Measurements from ENCODE around the gene NXPH4. TPM values are rescaled to one million over a fixed set of nuclear protein-coding genes. Genes with fewer than 3 reads are reported as not detected.

NXPH4 gene
- total RNA-seq, 2 experiments from 2014 or later = 0.41 to 0.45 TPM

DNA sequence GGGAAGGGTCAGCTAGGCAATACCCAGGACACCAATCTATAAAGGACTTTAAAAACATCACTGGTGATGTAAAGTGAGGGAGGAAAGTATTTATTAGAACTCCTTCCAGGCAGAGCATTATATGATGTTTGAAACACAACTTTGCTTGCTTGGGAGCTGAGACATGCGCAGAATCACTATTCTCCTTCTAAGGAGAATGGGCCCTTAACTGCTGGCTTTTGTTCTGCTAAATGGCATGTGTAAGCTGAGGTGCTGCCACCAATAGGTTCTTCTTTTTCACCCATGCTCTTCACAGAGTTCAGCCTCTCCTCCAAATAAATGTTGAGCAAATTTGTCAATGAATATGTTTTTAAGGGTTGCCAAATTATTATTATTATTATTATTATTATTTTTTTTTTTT lies 30.4 kb downstream of the NXPH4 start:
- peaks cover 24% of the 10 kb centered on the region for H3K4me1 Mint-ChIP-seq (ENCODE audit: low read depth)
- H3K27ac Mint-ChIP-seq = no peak overlapping the region
- intact Hi-C loops (cut with micrococcal nuclease) = no loop called here
- CTCF ChIA-PET = interaction anchor here (11.8 to 12.7 kb wide), 2 partner anchors 19 to 31 kb away, joined by 397 to 431 read pairs; partner anchors contain the start of genes NXPH4 and SHMT2
- no peaks in the 10 kb centered on the region for H3K9me3 Mint-ChIP-seq
- peaks cover 8% of the 10 kb centered on the region for H3K27me3 Mint-ChIP-seq
- ATAC-seq (no peak), DNase-seq (no peak)
- H3K4me3 Mint-ChIP-seq = no peak overlapping the region
- POLR2A ChIA-PET = interaction anchor here (0.6 to 1.0 kb wide), 3 partner anchors 9 to 20 kb away, joined by 3 read pairs; no protein-coding TSS in a partner anchor
- no peak for TF ChIP-seq CTCF (IDR thresholded peaks at IDR 0.05)
- no peaks in the 10 kb centered on the region for H3K36me3 Mint-ChIP-seq (ENCODE audit: low read depth)

DNA sequence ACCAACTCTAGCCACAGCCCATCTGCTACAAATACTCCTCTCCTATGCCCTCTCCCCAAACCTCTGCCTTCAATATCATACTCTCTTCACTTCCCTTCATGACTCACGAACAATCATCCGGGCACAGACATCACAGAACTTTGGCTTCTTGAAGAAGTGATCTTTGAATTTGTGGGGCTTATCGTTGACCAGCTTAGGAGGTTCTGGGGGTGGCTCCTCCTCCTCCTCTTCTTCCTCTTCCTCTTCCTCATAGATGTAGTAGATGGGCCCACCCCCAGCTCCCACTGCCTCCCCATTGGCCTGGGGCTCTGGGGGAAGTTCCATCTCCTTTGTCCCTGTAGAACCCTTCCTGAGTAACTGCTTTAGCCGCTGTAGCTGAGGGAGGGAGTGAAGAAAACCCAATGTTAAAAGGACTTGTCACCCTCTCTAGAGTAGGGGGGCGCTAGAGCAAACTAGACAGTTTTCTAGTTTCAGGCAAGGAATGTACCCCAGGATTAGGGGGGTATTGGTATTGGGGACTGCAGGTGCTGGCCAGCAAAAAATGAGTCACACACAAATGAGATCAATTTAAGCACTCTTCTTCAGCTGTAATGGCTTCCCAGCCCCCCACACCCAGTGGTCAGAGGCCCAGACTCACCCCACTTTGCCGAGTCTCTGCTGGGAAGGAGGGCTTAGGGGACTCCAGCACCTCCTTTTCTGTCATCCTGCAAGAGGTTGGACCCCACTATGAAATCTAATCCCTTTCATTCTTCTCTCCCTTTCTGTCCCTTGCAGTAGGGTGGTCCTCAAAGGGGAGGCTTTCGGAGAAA lies 32.5 kb downstream of the NXPH4 start:
- DNase-seq (no peak), ATAC-seq (peak; percentile 53)
- no peak for TF ChIP-seq CTCF (IDR thresholded peaks at IDR 0.05)
- intact Hi-C loops (cut with micrococcal nuclease) = no loop called here
- no peaks in the 10 kb centered on the region for H3K36me3 Mint-ChIP-seq (ENCODE audit: low read depth)
- H3K27me3 Mint-ChIP-seq = peaks cover under 1% of the 10 kb centered on the region
- CTCF ChIA-PET = interaction anchor here (1.0 to 5.4 kb wide), 4 partner anchors 8 to 206 kb away, joined by 3 to 33 read pairs (median 4); no protein-coding TSS in a partner anchor
- no peak overlapping the region for H3K27ac Mint-ChIP-seq
- no peaks in the 10 kb centered on the region for H3K9me3 Mint-ChIP-seq
- H3K4me1 Mint-ChIP-seq (ENCODE audit: low read depth) = peaks cover 7% of the 10 kb centered on the region
- POLR2A ChIA-PET = interaction anchor here (3.1 kb wide), 1 partner anchor 19 kb away, joined by 8 read pairs; the partner anchor contains the start of gene SHMT2
- peak overlapping the region; percentile 15 for H3K4me3 Mint-ChIP-seq

DNA sequence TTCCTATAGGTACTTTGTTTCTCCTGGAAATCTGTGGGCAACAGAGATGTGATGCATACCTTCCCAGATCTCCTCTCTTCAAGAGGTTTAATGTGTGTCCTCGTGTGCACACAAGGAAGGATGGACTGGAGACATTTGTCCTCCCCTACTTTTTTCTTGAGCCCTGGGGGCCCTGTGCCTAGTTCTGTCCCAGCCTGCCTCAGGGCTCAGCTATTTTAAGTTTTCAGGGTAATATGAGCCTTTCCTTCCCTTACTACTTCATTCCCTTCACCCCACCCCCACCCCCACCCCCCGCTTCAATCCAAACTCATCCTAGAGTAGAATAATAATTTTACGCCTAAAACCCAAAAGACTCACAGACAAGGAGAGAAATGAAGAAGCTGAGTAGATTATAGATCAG lies 33.9 kb downstream of the NXPH4 start:
- Mint-ChIP-seq H3K9me3 (no peaks in the 10 kb centered on the region), H3K36me3 (ENCODE audit: low read depth) (peaks cover 2% of the 10 kb centered on the region), H3K4me1 (ENCODE audit: low read depth) (peaks cover 6% of the 10 kb centered on the region), H3K27me3 (no peaks in the 10 kb centered on the region), H3K27ac (no peak overlapping the region), H3K4me3 (no peak overlapping the region)
- ChIA-PET CTCF (interaction anchor here (0.8 to 5.4 kb wide), 8 partner anchors 10 to 205 kb away, joined by 3 to 33 read pairs (median 5); no protein-coding TSS in a partner anchor), POLR2A (interaction anchor here (3.1 kb wide), 1 partner anchor 21 kb away, joined by 8 read pairs; the partner anchor contains the start of gene SHMT2)
- intact Hi-C loops (cut with micrococcal nuclease) = no loop called here
- DNase-seq (no peak), ATAC-seq (no peak)
- TF ChIP-seq CTCF (IDR thresholded peaks at IDR 0.05) = no peak

DNA sequence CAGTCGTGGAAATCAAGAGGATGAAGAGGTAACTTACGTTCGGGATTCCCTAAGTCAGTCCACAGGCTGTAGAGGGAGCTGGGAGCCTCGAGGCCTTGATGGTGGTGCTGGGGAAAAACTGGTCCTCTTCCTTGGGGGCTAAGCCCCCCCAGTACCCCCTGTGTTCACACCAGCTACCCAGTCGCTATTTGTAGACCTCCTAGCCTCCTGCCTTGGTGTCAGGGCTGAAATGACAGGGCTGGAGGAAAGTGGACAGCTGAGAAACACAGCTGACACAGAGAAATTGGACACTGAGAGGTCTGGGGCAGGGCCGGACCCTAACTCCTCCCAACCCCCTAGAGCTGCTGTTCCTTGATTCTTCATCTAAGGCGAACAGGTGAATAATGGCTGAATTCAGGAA lies 34.4 kb downstream of the NXPH4 start, which contains the start of gene STAC3:
TSS of gene STAC3 (minus strand) at position 232 of the 400 bp plus-strand sequence. CDS start 1,551 bp downstream, outside the sequence.
- intact Hi-C loops (cut with micrococcal nuclease) = no loop called here
- CTCF ChIA-PET = interaction anchor here (1.1 to 5.4 kb wide), 7 partner anchors 8 to 201 kb away, joined by 4 to 34 read pairs (median 9); no protein-coding TSS in a partner anchor
- no peaks in the 10 kb centered on the region for H3K27me3 Mint-ChIP-seq

More for the DNA sequence above, 34.4 kb downstream of the NXPH4 start, which contains the start of gene STAC3:
- ATAC-seq = no peak
- no peak for TF ChIP-seq CTCF (IDR thresholded peaks at IDR 0.05)
- no peak for DNase-seq
- Mint-ChIP-seq H3K4me1 (ENCODE audit: low read depth) (peaks cover 6% of the 10 kb centered on the region), H3K36me3 (ENCODE audit: low read depth) (peaks cover 2% of the 10 kb centered on the region), H3K27ac (no peak within 1 kb of the TSS), H3K4me3 (no peak within 1 kb of the TSS), H3K9me3 (no peaks in the 10 kb centered on the region)
- POLR2A ChIA-PET = interaction anchor here (3.1 kb wide), 1 partner anchor 21 kb away, joined by 8 read pairs; the partner anchor contains the start of gene SHMT2

Measured in activated CD8-positive, alpha-beta T cell treated with anti-CD3 and anti-CD28 coated beads for 36 hours (primary cell).